GM23338 (cell line): ENCODE data around the gene RASA3. TPM values are rescaled to one million over a fixed set of nuclear protein-coding genes. Genes with fewer than 3 reads are reported as not detected.

Source experiments
- ATAC-seq: fragments of 200-7000 bp; cut with Tn5 transposase; 3 replicates; pipeline ENCODE4 v1.9.1; 2020
- DNase-seq: peaks from one replicate; pipeline ENCODE4 v3.0.0-alpha.2; 2015; ENCODE audit warnings: low spot score
- H2AFZ ChIP-seq: fragments of 200-600 bp; sonication (generic); 2 replicates; pipeline ENCODE4 v1.8.0; 2016; ENCODE audit warnings: antibody characterized with exemption, mild to moderate bottlenecking, moderate library complexity
- H3F3A ChIP-seq: fragments of 200-600 bp; sonication (generic); replicated peaks from 2 replicates; pipeline ENCODE4 v1.8.0; 2017; ENCODE audit warnings: antibody characterized with exemption, mixed run types, low read depth
- H3K27ac ChIP-seq: fragments of 200-600 bp; sonication (generic); 2 replicates; pipeline ENCODE4 v1.6.1; 2016; ENCODE audit warnings: low read depth
- H3K27me3 ChIP-seq: fragments of 200-600 bp; sonication (generic); 2 replicates; pipeline ENCODE4 v1.8.0; 2016; ENCODE audit warnings: mild to moderate bottlenecking, mixed run types, moderate library complexity; ENCODE audit not compliant: insufficient read depth
- H3K36me3 ChIP-seq: fragments of 200-600 bp; sonication (generic); 2 replicates; pipeline ENCODE4 v1.8.0; 2016; ENCODE audit warnings: mild to moderate bottlenecking; ENCODE audit not compliant: insufficient read depth
- H3K4me1 ChIP-seq: fragments of 200-600 bp; sonication (generic); 2 replicates; pipeline ENCODE4 v1.8.0; 2016; ENCODE audit warnings: mild to moderate bottlenecking, moderate library complexity; ENCODE audit not compliant: insufficient read depth
- H3K4me2 ChIP-seq: fragments of 200-600 bp; sonication (generic); 2 replicates; pipeline ENCODE4 v1.7.1; 2017; ENCODE audit warnings: mixed run types
- H3K4me3 ChIP-seq: fragments of 200-600 bp; sonication (generic); 2 replicates; pipeline ENCODE4 v1.6.1; 2016; ENCODE audit warnings: mixed run types
- H3K79me2 ChIP-seq: fragments of 200-600 bp; sonication (generic); replicated peaks from 2 replicates; pipeline ENCODE4 v1.8.0; 2017; ENCODE audit warnings: mild to moderate bottlenecking; ENCODE audit not compliant: insufficient read depth
- H3K9me2 ChIP-seq: fragments of 200-600 bp; sonication (generic); 2 replicates; pipeline ENCODE4 v1.8.0; 2017; ENCODE audit not compliant: insufficient read depth
- H4K20me1 ChIP-seq: fragments of 200-600 bp; sonication (generic); replicated peaks from 2 replicates; pipeline ENCODE4 v1.8.0; 2017; ENCODE audit warnings: mild to moderate bottlenecking; ENCODE audit not compliant: insufficient read depth
- H3K27ac Mint-ChIP-seq: 2 replicates; pipeline ENCODE4 v1.8.0; 2020; ENCODE audit warnings: inconsistent platforms, mild to moderate bottlenecking, moderate library complexity, mixed read lengths
- H3K27me3 Mint-ChIP-seq: 3 replicates; pipeline ENCODE4 v1.8.0; 2022; ENCODE audit warnings: low read depth, mild to moderate bottlenecking, moderate library complexity, mixed read lengths, inconsistent platforms; ENCODE audit not compliant: insufficient read depth, poor library complexity
- H3K36me3 Mint-ChIP-seq: 3 replicates; pipeline ENCODE4 v1.8.0; 2021; ENCODE audit warnings: low read depth, mild to moderate bottlenecking, inconsistent platforms, moderate library complexity, mixed read lengths
- H3K4me1 Mint-ChIP-seq: 3 replicates; pipeline ENCODE4 v1.8.0; 2020; ENCODE audit warnings: mild to moderate bottlenecking, inconsistent platforms, mixed read lengths
- H3K4me3 Mint-ChIP-seq: 3 replicates; pipeline ENCODE4 v1.8.0; 2021; ENCODE audit warnings: moderate library complexity, mild to moderate bottlenecking, inconsistent platforms, mixed read lengths
- H3K9me3 Mint-ChIP-seq: 3 replicates; pipeline ENCODE4 v1.8.0; 2020; ENCODE audit warnings: moderate library complexity, mild to moderate bottlenecking, inconsistent platforms, mixed read lengths
- JUNB ChIP-seq: IDR thresholded peaks from one replicate; pipeline ENCODE4 v1.6.1; 2016; ENCODE audit warnings: antibody characterized with exemption; ENCODE audit not compliant: unreplicated experiment
- POLR2AphosphoS5 ChIP-seq: IDR thresholded peaks from 2 replicates; pipeline ENCODE4 v1.6.1; 2016; ENCODE audit warnings: antibody characterized with exemption, low read depth
- STAT1 ChIP-seq: IDR thresholded peaks from one replicate; pipeline ENCODE4 v1.6.1; 2016; ENCODE audit warnings: antibody characterized with exemption; ENCODE audit not compliant: unreplicated experiment
- ZNF331 ChIP-seq: fragments of 250-450 bp; sonication (Bioruptor Pico); IDR thresholded peaks from 2 replicates; pipeline ENCODE4 v1.5.0; 2020; ENCODE audit warnings: low read depth, mild to moderate bottlenecking, moderate library complexity
- ZNF462 ChIP-seq: fragments of 250-450 bp; sonication (Bioruptor Pico); IDR thresholded peaks from 2 replicates; pipeline ENCODE4 v1.5.0; 2020; ENCODE audit warnings: mild to moderate bottlenecking, moderate library complexity
- polyA plus RNA-seq: library from polyadenylated mRNA; unstranded; fragments of >200 nt; fragmentation: Nextera tagmentation; extraction: Ambion mirVana; gene quantifications from 2 replicates; pipeline ENCODE4 v1.2.1, GENCODE V29; 2016
- total RNA-seq: library from RNA; depleted of rRNA; stranded (reverse); fragments of >200 nt; shearing (Covaris generic); gene quantifications from 2 replicates; pipeline ENCODE4 v1.2.3, GENCODE V29; 2014
- TF ChIP-seq, protein P1 (sequence below): IDR thresholded peaks from one replicate; pipeline ENCODE4 v1.6.1; 2018; ENCODE audit warnings: antibody characterized with exemption; ENCODE audit not compliant: unreplicated experiment

RASA3 gene
- total and polyA plus RNA-seq, 2 experiments from 2014 or later, result 11.2 to 20.7 TPM

GRCh38 chr13:114142640-114143490, 10.4 kb upstream of the RASA3 start:
- Histone ChIP-seq H3K9me2 (no peaks in the 10 kb centered on the region), H3K4me1 (no peaks in the 10 kb centered on the region), H3K27me3 (no peaks in the 10 kb centered on the region), H3F3A (no peaks in the 10 kb centered on the region), H3K4me2 (no peak overlapping the region), H2AFZ (no peak overlapping the region), H3K79me2 (no peaks in the 10 kb centered on the region), H3K27ac (no peak overlapping the region), H3K4me3 (no peak overlapping the region), H3K36me3 (no peaks in the 10 kb centered on the region), H4K20me1 (no peaks in the 10 kb centered on the region)
- Mint-ChIP-seq H3K27me3 (peaks cover 9% of the 10 kb centered on the region), H3K27ac (no peak overlapping the region), H3K4me3 (no peak overlapping the region), H3K36me3 (peaks cover under 1% of the 10 kb centered on the region; the same call in 1 of the 3 replicates), H3K4me1 (peaks cover 8% of the 10 kb centered on the region), H3K9me3 (peaks cover 2% of the 10 kb centered on the region; the same call in 2 of the 3 replicates)
- TF ChIP-seq ZNF462 (CRISPR knock-in tag), result no peak
- no peak for TF ChIP-seq JUNB
- peak; percentile 9; the same call in 1 of the 3 replicates for ATAC-seq
- DNase-seq, result no peak

DNA sequence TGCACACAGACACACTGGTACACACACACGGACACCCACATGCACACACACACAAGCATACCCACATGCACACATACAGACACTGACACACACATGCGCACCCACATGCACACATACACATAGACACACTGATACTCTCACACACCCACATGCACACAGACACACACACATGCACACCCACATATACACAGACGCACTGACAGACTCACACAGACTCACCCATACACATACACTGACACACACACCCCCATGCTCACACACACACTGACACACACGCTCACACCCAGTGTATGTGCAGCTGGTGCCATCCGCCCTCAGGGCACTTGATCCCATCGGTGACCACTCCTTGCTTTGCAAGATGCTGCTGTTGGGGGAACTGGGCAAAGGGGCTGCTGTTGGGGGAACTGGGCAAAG, 9.7 kb upstream of the RASA3 start:
- Mint-ChIP-seq H3K27ac (no peak overlapping the region), H3K9me3 (peaks cover 7% of the 10 kb centered on the region; the same call in 2 of the 3 replicates), H3K4me1 (peaks cover 7% of the 10 kb centered on the region), H3K36me3 (peaks cover 3% of the 10 kb centered on the region; the same call in 1 of the 3 replicates), H3K4me3 (no peak overlapping the region), H3K27me3 (peaks cover 9% of the 10 kb centered on the region)
- H3K27me3 ChIP-seq, result no peaks in the 10 kb centered on the region
- no peaks in the 10 kb centered on the region for H3F3A ChIP-seq
- H3K9me2 ChIP-seq, result no peaks in the 10 kb centered on the region
- no peaks in the 10 kb centered on the region for H3K4me1 ChIP-seq
- TF ChIP-seq, protein P1, sequence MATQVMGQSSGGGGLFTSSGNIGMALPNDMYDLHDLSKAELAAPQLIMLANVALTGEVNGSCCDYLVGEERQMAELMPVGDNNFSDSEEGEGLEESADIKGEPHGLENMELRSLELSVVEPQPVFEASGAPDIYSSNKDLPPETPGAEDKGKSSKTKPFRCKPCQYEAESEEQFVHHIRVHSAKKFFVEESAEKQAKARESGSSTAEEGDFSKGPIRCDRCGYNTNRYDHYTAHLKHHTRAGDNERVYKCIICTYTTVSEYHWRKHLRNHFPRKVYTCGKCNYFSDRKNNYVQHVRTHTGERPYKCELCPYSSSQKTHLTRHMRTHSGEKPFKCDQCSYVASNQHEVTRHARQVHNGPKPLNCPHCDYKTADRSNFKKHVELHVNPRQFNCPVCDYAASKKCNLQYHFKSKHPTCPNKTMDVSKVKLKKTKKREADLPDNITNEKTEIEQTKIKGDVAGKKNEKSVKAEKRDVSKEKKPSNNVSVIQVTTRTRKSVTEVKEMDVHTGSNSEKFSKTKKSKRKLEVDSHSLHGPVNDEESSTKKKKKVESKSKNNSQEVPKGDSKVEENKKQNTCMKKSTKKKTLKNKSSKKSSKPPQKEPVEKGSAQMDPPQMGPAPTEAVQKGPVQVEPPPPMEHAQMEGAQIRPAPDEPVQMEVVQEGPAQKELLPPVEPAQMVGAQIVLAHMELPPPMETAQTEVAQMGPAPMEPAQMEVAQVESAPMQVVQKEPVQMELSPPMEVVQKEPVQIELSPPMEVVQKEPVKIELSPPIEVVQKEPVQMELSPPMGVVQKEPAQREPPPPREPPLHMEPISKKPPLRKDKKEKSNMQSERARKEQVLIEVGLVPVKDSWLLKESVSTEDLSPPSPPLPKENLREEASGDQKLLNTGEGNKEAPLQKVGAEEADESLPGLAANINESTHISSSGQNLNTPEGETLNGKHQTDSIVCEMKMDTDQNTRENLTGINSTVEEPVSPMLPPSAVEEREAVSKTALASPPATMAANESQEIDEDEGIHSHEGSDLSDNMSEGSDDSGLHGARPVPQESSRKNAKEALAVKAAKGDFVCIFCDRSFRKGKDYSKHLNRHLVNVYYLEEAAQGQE, result no peak
- no peak for TF ChIP-seq POLR2AphosphoS5
- no peak for TF ChIP-seq STAT1
- TF ChIP-seq ZNF331 (CRISPR knock-in tag), result no peak
- DNase-seq (no peak), ATAC-seq (no peak)
- H3K79me2 ChIP-seq, result no peaks in the 10 kb centered on the region
- H2AFZ ChIP-seq, result no peak overlapping the region
- H3K4me2 ChIP-seq, result no peak overlapping the region
- no peaks in the 10 kb centered on the region for H4K20me1 ChIP-seq
- H3K4me3 ChIP-seq, result no peak overlapping the region
- no peaks in the 10 kb centered on the region for H3K36me3 ChIP-seq
- H3K27ac ChIP-seq, result no peak overlapping the region
